Gastrocnemius medialis (tissue), 4 donors: ENCODE data around the gene IRF2BP2.

Experiments used
- CTCF ChIP-seq, 5 experiments: fragments of 450-650 bp in 3 of 5; fragments of 200-600 bp in 2 of 5; sonication (generic) in 2 of 5; IDR thresholded peaks in 4 of 5; conservative IDR thresholded peaks in 1 of 5; 1 replicate in 4 of 5; 2 replicates in 1 of 5; pipeline ENCODE4 v1.5.1; 2016 to 2019; ENCODE audit warnings: antibody characterized with exemption in 5 of 5, mild to moderate bottlenecking in 3 of 5, moderate library complexity in 3 of 5
- POLR2A ChIP-seq, 2 donors: fragments of 450-650 bp; IDR thresholded peaks; one replicate each; pipeline ENCODE4 v1.6.1; 2017; ENCODE audit warnings: antibody characterized with exemption in 2 of 2, mild to moderate bottlenecking in 2 of 2, moderate library complexity in 2 of 2

- TF ChIP-seq CTCF (IDR thresholded peaks at IDR 0.05 in 4 of 5, conservative IDR thresholded peaks at IDR 0.05 in 1 of 5) (no peak), POLR2A (IDR thresholded peaks at IDR 0.05) (no peak)
These were observed 23.4 kb upstream of the IRF2BP2 start for GRCh38 chr1:234633246-234634003.
